PC-9 (cell line): ENCODE results near the gene TAF9B. TPM values are rescaled to one million over a fixed set of nuclear protein-coding genes. Genes with fewer than 3 reads are reported as not detected.
A peak's percentile ranks its signal among the peaks of the same experiment; 100 is the strongest.

Experiments
- BruUV-seq: library from RNA; stranded (reverse); fragments of 400-500 nt; replicated peaks from 2 replicates; lab custom pipeline; 2021; lab: Mats Ljungman, UMichigan
- CTCF ChIA-PET: fragments of 300-600 bp; sonication (Branson Sonifier 250); formaldehyde crosslinking; loops from one replicate; lab custom pipeline; 2022; ENCODE audit warnings: antibody characterized with exemption; lab: Charles Lee
- POLR2A ChIA-PET: fragments of 300-600 bp; sonication (Branson Sonifier 250); formaldehyde crosslinking; loops from one replicate; lab custom pipeline; 2022; ENCODE audit warnings: antibody characterized with exemption; ENCODE audit not compliant: unreplicated experiment; lab: Charles Lee
- DNase-seq, 2 experiments: peaks; one replicate each; pipeline versions ENCODE4 v3.0.0 to v3.0.0-alpha.2; 2015 to 2022; ENCODE audit warnings: mixed read lengths in 1 of 2
- H2AFZ ChIP-seq: fragments of 200-600 bp; sonication (generic); 2 replicates; pipeline ENCODE4 v1.8.1; 2017; ENCODE audit warnings: antibody characterized with exemption
- H3F3A ChIP-seq: fragments of 200-600 bp; sonication (generic); 2 replicates; pipeline ENCODE4 v1.8.1; 2017; ENCODE audit warnings: antibody characterized with exemption, mild to moderate bottlenecking, low read depth; ENCODE audit not compliant: insufficient read depth
- H3K27ac ChIP-seq: fragments of 200-600 bp; sonication (generic); 2 replicates; pipeline ENCODE4 v1.6.1; 2016; ENCODE audit warnings: mixed run types
- H3K27me3 ChIP-seq: fragments of 200-600 bp; sonication (generic); 2 replicates; pipeline ENCODE4 v1.6.1; 2016; ENCODE audit warnings: low read depth, mixed run types; ENCODE audit not compliant: insufficient read depth
- H3K36me3 ChIP-seq: fragments of 200-600 bp; sonication (generic); 2 replicates; pipeline ENCODE4 v1.6.1; 2016; ENCODE audit warnings: low read depth, mixed run types
- H3K4me1 ChIP-seq: fragments of 200-600 bp; sonication (generic); replicated peaks from 2 replicates; pipeline ENCODE4 v1.6.1; 2016; ENCODE audit warnings: mixed run types; ENCODE audit not compliant: insufficient read depth
- H3K4me2 ChIP-seq: fragments of 200-600 bp; sonication (generic); 2 replicates; pipeline ENCODE4 v1.6.1; 2017; ENCODE audit warnings: mixed run types
- H3K4me3 ChIP-seq: fragments of 200-600 bp; sonication (generic); 2 replicates; pipeline ENCODE4 v1.6.1; 2016; ENCODE audit warnings: mixed run types
- H3K79me2 ChIP-seq: fragments of 200-600 bp; sonication (generic); 2 replicates; pipeline ENCODE4 v1.6.1; 2017; ENCODE audit warnings: low read depth, mixed run types
- H3K9me2 ChIP-seq: fragments of 200-600 bp; sonication (generic); 2 replicates; pipeline ENCODE4 v1.8.1; 2017; ENCODE audit warnings: mild to moderate bottlenecking; ENCODE audit not compliant: insufficient read depth
- H3K9me3 ChIP-seq: fragments of 200-600 bp; sonication (generic); 2 replicates; pipeline ENCODE4 v1.8.1; 2016; ENCODE audit warnings: low read depth; ENCODE audit not compliant: insufficient read depth
- H4K20me1 ChIP-seq: fragments of 200-600 bp; sonication (generic); 2 replicates; pipeline ENCODE4 v1.8.1; 2017; ENCODE audit not compliant: insufficient read depth
- EZH2 ChIP-seq: fragments of 200-600 bp; sonication (generic); IDR thresholded peaks from 2 replicates; pipeline ENCODE4 v1.8.0; 2017; ENCODE audit warnings: antibody characterized with exemption, low read depth
- intact Hi-C: fragments of 100-400 bp; cut with micrococcal nuclease; formaldehyde crosslinking; loops from one replicate; pipeline ENCODE4 v1.10.0; 2022; ENCODE audit not compliant: unreplicated experiment
- total RNA-seq: library from RNA; stranded (reverse); gene quantifications from 2 replicates; pipeline ENCODE4 v1.2.3, GENCODE V29; 2021
- TF ChIP-seq, protein P1 (sequence below): fragments of 200-600 bp; sonication (generic); conservative IDR thresholded peaks from 2 replicates; pipeline ENCODE4 v1.6.1; 2017; ENCODE audit warnings: mixed run types, antibody characterized with exemption, mild to moderate bottlenecking, moderate library complexity

Gene TAF9B
- total RNA-seq, 1 experiment from 2014 or later: 11.4 TPM

GRCh38 chrX:78111140-78111931 is 28.1 kb downstream of the TAF9B start:
- no peaks in the 10 kb centered on the region for H3K9me2 ChIP-seq

DNA sequence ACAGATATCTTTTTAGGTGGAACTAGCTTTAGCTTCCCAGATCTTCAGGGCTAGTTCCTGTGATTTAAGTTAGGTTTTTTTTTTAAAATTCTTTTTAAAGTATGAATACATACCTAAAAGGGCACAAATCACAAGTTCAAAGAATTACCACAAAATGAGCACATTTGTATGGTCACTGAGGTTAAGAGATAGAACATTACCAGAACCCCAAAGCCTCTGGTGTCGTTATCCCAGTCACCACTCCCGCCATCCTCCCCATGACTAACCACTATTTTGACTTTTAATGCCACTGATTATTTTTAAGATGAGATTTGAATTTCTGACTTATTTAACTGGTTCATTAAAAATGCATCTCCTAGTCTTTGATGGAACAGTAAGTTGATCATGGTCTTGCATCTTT is 30.0 kb downstream of the TAF9B start:
- peaks cover 84% of the 10 kb centered on the region for H4K20me1 ChIP-seq

More at GRCh38 chrX:78111140-78111931, 28.1 kb downstream of the TAF9B start:
- H3K79me2 ChIP-seq: peaks cover 80% of the 10 kb centered on the region
- ChIA-PET CTCF (no interaction called here), POLR2A (no interaction called here)
- TF ChIP-seq, protein P1, sequence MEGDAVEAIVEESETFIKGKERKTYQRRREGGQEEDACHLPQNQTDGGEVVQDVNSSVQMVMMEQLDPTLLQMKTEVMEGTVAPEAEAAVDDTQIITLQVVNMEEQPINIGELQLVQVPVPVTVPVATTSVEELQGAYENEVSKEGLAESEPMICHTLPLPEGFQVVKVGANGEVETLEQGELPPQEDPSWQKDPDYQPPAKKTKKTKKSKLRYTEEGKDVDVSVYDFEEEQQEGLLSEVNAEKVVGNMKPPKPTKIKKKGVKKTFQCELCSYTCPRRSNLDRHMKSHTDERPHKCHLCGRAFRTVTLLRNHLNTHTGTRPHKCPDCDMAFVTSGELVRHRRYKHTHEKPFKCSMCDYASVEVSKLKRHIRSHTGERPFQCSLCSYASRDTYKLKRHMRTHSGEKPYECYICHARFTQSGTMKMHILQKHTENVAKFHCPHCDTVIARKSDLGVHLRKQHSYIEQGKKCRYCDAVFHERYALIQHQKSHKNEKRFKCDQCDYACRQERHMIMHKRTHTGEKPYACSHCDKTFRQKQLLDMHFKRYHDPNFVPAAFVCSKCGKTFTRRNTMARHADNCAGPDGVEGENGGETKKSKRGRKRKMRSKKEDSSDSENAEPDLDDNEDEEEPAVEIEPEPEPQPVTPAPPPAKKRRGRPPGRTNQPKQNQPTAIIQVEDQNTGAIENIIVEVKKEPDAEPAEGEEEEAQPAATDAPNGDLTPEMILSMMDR: no peak
- no peak for TF ChIP-seq EZH2
- DNase-seq: no peak
- no peak overlapping the region for H3K4me2 ChIP-seq
- no peaks in the 10 kb centered on the region for H3K27me3 ChIP-seq
- H3K9me3 ChIP-seq: no peaks in the 10 kb centered on the region
- H3K27ac ChIP-seq: no peak overlapping the region
- no peak overlapping the region for H2AFZ ChIP-seq
- H3K36me3 ChIP-seq: peaks cover 41% of the 10 kb centered on the region
- H3K4me1 ChIP-seq: peaks cover 25% of the 10 kb centered on the region
- intact Hi-C loops: no loop called here
- H3K4me3 ChIP-seq: no peak overlapping the region
- peaks cover 78% of the 10 kb centered on the region for H4K20me1 ChIP-seq
- BruUV-seq: no TSS peak
- no peaks in the 10 kb centered on the region for H3F3A ChIP-seq

GRCh38 chrX:78106651-78106986 is 32.8 kb downstream of the TAF9B start:
- intact Hi-C loops: no loop called here
- DNase-seq: no peak
- H3F3A ChIP-seq: 0 out of 2 replicates have a peak, but pooled peaks cover 3% of the 10 kb centered on the region
- no peaks in the 10 kb centered on the region for H3K27me3 ChIP-seq
- H3K4me3 ChIP-seq: peak overlapping the region; percentile 75; the same call in 1 of the 2 replicates
- TF ChIP-seq EZH2: no peak
- TF ChIP-seq, protein P1: no peak
- H3K9me2 ChIP-seq: no peaks in the 10 kb centered on the region
- peaks cover 32% of the 10 kb centered on the region for H3K36me3 ChIP-seq
- ChIA-PET POLR2A (no interaction called here), CTCF (no interaction called here)
- peaks cover 65% of the 10 kb centered on the region for H4K20me1 ChIP-seq
- no TSS peak for BruUV-seq
- H3K9me3 ChIP-seq: no peaks in the 10 kb centered on the region
- no peak overlapping the region for H2AFZ ChIP-seq
- H3K79me2 ChIP-seq: peaks cover 73% of the 10 kb centered on the region
- H3K27ac ChIP-seq: no peak overlapping the region
- peak overlapping the region; percentile 98 for H3K4me2 ChIP-seq
- H3K4me1 ChIP-seq: peaks cover 43% of the 10 kb centered on the region

More for the DNA sequence above, 30.0 kb downstream of the TAF9B start:
- ChIA-PET CTCF (no interaction called here), POLR2A (no interaction called here)
- Histone ChIP-seq H3K79me2 (peaks cover 95% of the 10 kb centered on the region), H3F3A (no peaks in the 10 kb centered on the region), H2AFZ (no peak overlapping the region), H3K36me3 (peaks cover 39% of the 10 kb centered on the region), H3K9me3 (no peaks in the 10 kb centered on the region), H3K9me2 (no peaks in the 10 kb centered on the region), H3K4me1 (peaks cover 37% of the 10 kb centered on the region), H3K27ac (no peak overlapping the region), H3K27me3 (no peaks in the 10 kb centered on the region), H3K4me2 (no peak overlapping the region), H3K4me3 (no peak overlapping the region)
- intact Hi-C loops: no loop called here
- no peak for DNase-seq
- BruUV-seq: no TSS peak
- TF ChIP-seq, protein P1: no peak
- no peak for TF ChIP-seq EZH2
